ENCODE measurements around the gene PDK2. TPM values are rescaled to one million over a fixed set of nuclear protein-coding genes. Genes with fewer than 3 reads are reported as not detected.
A peak's percentile ranks its signal among the peaks of the same experiment; 100 is the strongest.

Gene PDK2
- total RNA-seq (2014; rRNA removed) (31.9 and 37.6 TPM in 2 replicates), Bru-seq, nascent RNA (percentile 54 among the genes with signal in this experiment), BruChase-seq, experiment 1, labeled RNA remaining after a 6-hour chase (percentile 54 among the genes with signal in this experiment), BruChase-seq, experiment 2, labeled RNA remaining after a 2-hour chase (percentile 54 among the genes with signal in this experiment)
- long read RNA-seq, transcript PDK2-203 (11 exons, 3,440 nt) = major isoform, 107 of 168 reads
- long read RNA-seq, transcript PDK2-206 (4 exons, 865 nt) = minor isoform, 11 of 168 reads
- long read RNA-seq, partial matches to known transcripts = 10 of 168 reads
- long read RNA-seq, other reads (novel, unspliced or antisense) = 39 of 168 reads

DNA sequence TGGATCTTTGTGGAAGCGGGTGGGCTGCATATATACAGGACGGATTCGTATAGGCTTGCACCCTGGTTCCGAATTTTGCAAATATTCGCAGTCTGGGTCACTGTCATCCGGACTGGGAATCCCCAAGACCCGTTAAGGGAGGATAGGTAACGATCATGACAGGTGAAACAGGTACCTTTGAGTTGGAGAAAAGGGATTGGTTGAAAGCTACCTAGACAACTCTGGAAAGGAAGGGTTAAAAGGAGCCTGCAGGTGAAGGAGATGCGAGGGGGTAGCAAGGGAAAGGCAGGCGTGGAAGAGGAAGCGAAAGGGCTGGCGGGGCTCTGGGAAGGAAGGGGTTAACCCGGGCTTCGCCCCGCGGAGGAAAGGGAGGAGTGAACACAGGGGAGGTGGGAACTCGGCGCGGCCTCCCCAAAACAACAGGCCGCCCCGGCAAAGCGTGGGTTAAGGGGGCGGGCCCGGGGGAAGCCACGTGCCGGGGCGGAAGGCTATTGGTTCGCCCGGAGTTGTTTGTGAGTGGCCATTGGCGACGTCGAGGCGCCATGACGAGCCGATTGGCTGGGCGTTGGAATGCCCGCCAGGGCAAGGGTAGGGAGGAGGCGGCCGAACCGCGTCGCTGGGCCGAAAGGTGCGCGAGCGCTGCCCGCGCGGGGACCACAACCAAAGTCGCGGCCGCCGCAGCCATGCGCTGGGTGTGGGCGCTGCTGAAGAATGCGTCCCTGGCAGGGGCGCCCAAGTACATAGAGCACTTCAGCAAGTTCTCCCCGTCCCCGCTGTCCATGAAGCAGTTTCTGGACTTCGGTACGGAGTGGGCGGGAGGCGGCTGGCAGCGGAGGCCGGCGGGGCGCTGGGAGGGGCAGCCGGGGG, at the start of gene PDK2:
Gene PDK2, plus strand, starts transcription at position 599 of the 867 bp plus-strand sequence. Its CDS starts 85 bp downstream, at position 684.
- peak within 1 kb of the TSS; percentile 96 for H3K4me2 ChIP-seq (ENCODE audit: low read length)
- H3K9me2 ChIP-seq (replicated peaks; ENCODE audit: low read length) = no peaks in the 10 kb centered on the region
- H3K79me2 ChIP-seq (ENCODE audit: low read length) = peaks cover 9% of the 10 kb centered on the region
- ATAC-seq (peak; percentile 82), DNase-seq (peak; percentile 99)
- H3K9ac ChIP-seq (ENCODE audit: low read length) = peak within 1 kb of the TSS; percentile 76
- ChIA-PET CTCF (interaction anchor here (0.6 to 1.7 kb wide), 17 partner anchors 13 to 349 kb away, joined by 3 to 11 read pairs (median 4); partner anchors contain the start of genes ITGA3 and PPP1R9B), POLR2A (ENCODE audit: unreplicated experiment) (interaction anchor here (0.8 kb wide), 1 partner anchor 32 kb away, joined by 3 read pairs; no protein-coding TSS in a partner anchor)
- BruUV-seq (replicated peaks) = TSS peak; percentile 37
- peaks cover 12% of the 10 kb centered on the region for H3F3A ChIP-seq (ENCODE audit: low read length, unreplicated experiment)
- H2AFZ ChIP-seq (ENCODE audit: low read length) = peak within 1 kb of the TSS; percentile 95
- no peaks in the 10 kb centered on the region for H4K20me1 ChIP-seq (ENCODE audit: low read length)
- H3K27ac ChIP-seq (ENCODE audit: low read length) = peak within 1 kb of the TSS; percentile 20
- peaks cover 4% of the 10 kb centered on the region for H3K36me3 ChIP-seq (ENCODE audit: low read depth, low read length)
- intact Hi-C loops (cut with micrococcal nuclease) = loop anchor here (1.0 to 2.0 kb wide), 7 partner anchors 32 to 202 kb away; partner anchors contain the start of gene PPP1R9B
- no peaks in the 10 kb centered on the region for H3K27me3 ChIP-seq (ENCODE audit: low read length)
- TF ChIP-seq EZH2 (IDR thresholded peaks at IDR 0.05; ENCODE audit: low read length, unreplicated experiment) = no peak
- TF ChIP-seq, protein P1, sequence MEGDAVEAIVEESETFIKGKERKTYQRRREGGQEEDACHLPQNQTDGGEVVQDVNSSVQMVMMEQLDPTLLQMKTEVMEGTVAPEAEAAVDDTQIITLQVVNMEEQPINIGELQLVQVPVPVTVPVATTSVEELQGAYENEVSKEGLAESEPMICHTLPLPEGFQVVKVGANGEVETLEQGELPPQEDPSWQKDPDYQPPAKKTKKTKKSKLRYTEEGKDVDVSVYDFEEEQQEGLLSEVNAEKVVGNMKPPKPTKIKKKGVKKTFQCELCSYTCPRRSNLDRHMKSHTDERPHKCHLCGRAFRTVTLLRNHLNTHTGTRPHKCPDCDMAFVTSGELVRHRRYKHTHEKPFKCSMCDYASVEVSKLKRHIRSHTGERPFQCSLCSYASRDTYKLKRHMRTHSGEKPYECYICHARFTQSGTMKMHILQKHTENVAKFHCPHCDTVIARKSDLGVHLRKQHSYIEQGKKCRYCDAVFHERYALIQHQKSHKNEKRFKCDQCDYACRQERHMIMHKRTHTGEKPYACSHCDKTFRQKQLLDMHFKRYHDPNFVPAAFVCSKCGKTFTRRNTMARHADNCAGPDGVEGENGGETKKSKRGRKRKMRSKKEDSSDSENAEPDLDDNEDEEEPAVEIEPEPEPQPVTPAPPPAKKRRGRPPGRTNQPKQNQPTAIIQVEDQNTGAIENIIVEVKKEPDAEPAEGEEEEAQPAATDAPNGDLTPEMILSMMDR (conservative IDR thresholded peaks at IDR 0.05; ENCODE audit: low read depth, low read length) = no peak
- no peak for TF ChIP-seq EZH2phosphoT487 (IDR thresholded peaks at IDR 0.05; ENCODE audit: borderline replicate concordance, low read length)
- no peaks in the 10 kb centered on the region for H3K9me3 ChIP-seq (ENCODE audit: low read length)
- peak within 1 kb of the TSS; percentile 88 for H3K4me3 ChIP-seq (ENCODE audit: low read length)
- H3K4me1 ChIP-seq (ENCODE audit: insufficient read depth, low read length) = peaks cover 14% of the 10 kb centered on the region

DNA sequence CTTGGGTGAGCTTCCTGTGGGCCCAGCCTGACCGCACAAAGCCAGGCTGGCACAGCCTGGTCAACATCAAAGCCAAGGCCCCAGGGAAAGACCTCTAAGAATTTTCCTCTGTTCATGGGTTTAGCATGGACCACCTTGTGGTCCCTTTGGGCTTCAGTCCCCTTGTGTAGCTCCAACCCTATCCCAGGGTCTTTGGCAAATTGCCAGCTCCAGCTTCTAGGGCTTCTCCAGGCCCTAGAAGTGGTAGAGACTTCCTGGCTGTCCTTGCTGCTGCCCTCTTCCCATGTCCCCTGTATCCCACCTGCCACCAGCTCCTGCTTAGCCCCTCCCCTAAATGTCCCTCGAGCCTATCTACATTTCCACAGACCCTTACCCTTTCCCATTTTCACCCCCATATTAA, 49.0 kb upstream of the PDK2 start:
- no peak for DNase-seq
- Histone ChIP-seq H3K27me3 (ENCODE audit: low read length) (no peaks in the 10 kb centered on the region), H3K9me2 (replicated peaks; ENCODE audit: low read length) (no peaks in the 10 kb centered on the region), H2AFZ (ENCODE audit: low read length) (no peak overlapping the region), H3K9me3 (ENCODE audit: low read length) (no peaks in the 10 kb centered on the region), H3K27ac (ENCODE audit: low read length) (peak overlapping the region; percentile 89; the same call in 1 of the 2 replicates), H3K79me2 (ENCODE audit: low read length) (no peaks in the 10 kb centered on the region), H3K4me2 (ENCODE audit: low read length) (no peak overlapping the region), H3K9ac (ENCODE audit: low read length) (no peak overlapping the region), H3K4me3 (ENCODE audit: low read length) (no peak overlapping the region), H3K36me3 (ENCODE audit: low read depth, low read length) (no peaks in the 10 kb centered on the region), H3K4me1 (ENCODE audit: insufficient read depth, low read length) (peaks cover 76% of the 10 kb centered on the region), H4K20me1 (ENCODE audit: low read length) (no peaks in the 10 kb centered on the region), H3F3A (ENCODE audit: low read length, unreplicated experiment) (peaks cover 9% of the 10 kb centered on the region)
- POLR2A ChIA-PET (ENCODE audit: unreplicated experiment) = no interaction called here
- TF ChIP-seq, protein P1 (conservative IDR thresholded peaks at IDR 0.05; ENCODE audit: low read depth, low read length) = no peak
- TF ChIP-seq EZH2 (IDR thresholded peaks at IDR 0.05; ENCODE audit: low read length, unreplicated experiment) (no peak), EZH2phosphoT487 (IDR thresholded peaks at IDR 0.05; ENCODE audit: borderline replicate concordance, low read length) (no peak)
- ATAC-seq = no peak
- intact Hi-C loops (cut with micrococcal nuclease) = no loop called here
- BruUV-seq (replicated peaks) = no TSS peak
- CTCF ChIA-PET = no interaction called here
